WTC11 (cell line): ENCODE measurements around the gene KCNQ4. TPM values are rescaled to one million over a fixed set of nuclear protein-coding genes. Genes with fewer than 3 reads are reported as not detected.
A peak's percentile ranks its signal among the peaks of the same experiment; 100 is the strongest.

Experiments
- ATAC-seq: fragments of 200-7000 bp; cut with Tn5 transposase; 2 replicates; pipeline ENCODE4 v1.10.0; 2021; ENCODE audit warnings: mild to moderate bottlenecking, moderate library complexity
- CTCF ChIA-PET: fragments of 300-600 bp; sonication (Branson Sonifier 250); formaldehyde crosslinking; loops from one replicate; lab custom pipeline; 2021; ENCODE audit warnings: antibody characterized with exemption; lab: Charles Lee
- POLR2A ChIA-PET: fragments of 350-600 bp; sonication (Branson Sonifier 250); formaldehyde crosslinking; loops from one replicate; lab custom pipeline; 2021; ENCODE audit warnings: antibody characterized with exemption; lab: Charles Lee
- DNase-seq: peaks from one replicate; pipeline ENCODE4 v3.0.0; 2021; ENCODE audit warnings: low spot score
- H3K27ac Mint-ChIP-seq: 2 replicates; pipeline ENCODE4 v1.8.0; 2021; ENCODE audit warnings: mixed read lengths
- H3K27me3 Mint-ChIP-seq: 2 replicates; pipeline ENCODE4 v1.8.0; 2021; ENCODE audit warnings: low read depth, mild to moderate bottlenecking, moderate library complexity, mixed read lengths
- H3K36me3 Mint-ChIP-seq: 2 replicates; pipeline ENCODE4 v1.8.0; 2021; ENCODE audit warnings: mixed read lengths
- H3K4me1 Mint-ChIP-seq: 2 replicates; pipeline ENCODE4 v1.8.0; 2022; ENCODE audit warnings: mixed read lengths
- H3K4me3 Mint-ChIP-seq: 2 replicates; pipeline ENCODE4 v1.8.0; 2021; ENCODE audit warnings: mild to moderate bottlenecking, moderate library complexity, mixed read lengths
- H3K9me3 Mint-ChIP-seq: 2 replicates; pipeline ENCODE4 v1.8.0; 2021; ENCODE audit warnings: mixed read lengths
- AFF4 ChIP-seq: sonication (generic); formaldehyde crosslinking; IDR thresholded peaks from 2 replicates; pipeline ENCODE4 v1.8.1; 2023; ENCODE audit warnings: mild to moderate bottlenecking, missing genetic modification reagents, borderline replicate concordance
- CBFB ChIP-seq: sonication (generic); formaldehyde crosslinking; IDR thresholded peaks from 2 replicates; pipeline ENCODE4 v1.8.1; 2022; ENCODE audit warnings: mild to moderate bottlenecking, low read depth, missing genetic modification reagents
- EMX1 ChIP-seq: fragments of 250-450 bp; sonication (Bioruptor Pico); IDR thresholded peaks from 2 replicates; pipeline ENCODE4 v1.8.0; 2021; ENCODE audit warnings: mild to moderate bottlenecking
- KAT7 ChIP-seq: sonication (generic); formaldehyde crosslinking; IDR thresholded peaks from 2 replicates; pipeline ENCODE4 v1.8.1; 2023; ENCODE audit warnings: missing genetic modification reagents, mild to moderate bottlenecking, borderline replicate concordance
- MAX ChIP-seq: sonication (generic); formaldehyde crosslinking; IDR thresholded peaks from 2 replicates; pipeline ENCODE4 v1.8.0; 2022; ENCODE audit warnings: mild to moderate bottlenecking, missing genetic modification reagents
- NR1H2 ChIP-seq: sonication (generic); formaldehyde crosslinking; IDR thresholded peaks from 2 replicates; pipeline ENCODE4 v1.9.0; 2021; ENCODE audit warnings: mild to moderate bottlenecking, moderate library complexity, missing genetic modification reagents
- NR2C2 ChIP-seq: sonication (generic); formaldehyde crosslinking; IDR thresholded peaks from 2 replicates; pipeline ENCODE4 v1.8.0; 2022; ENCODE audit warnings: mild to moderate bottlenecking, missing genetic modification reagents
- RELA ChIP-seq: sonication (generic); formaldehyde crosslinking; IDR thresholded peaks from 2 replicates; pipeline ENCODE4 v1.8.1; 2022; ENCODE audit warnings: missing genetic modification reagents, mild to moderate bottlenecking, borderline replicate concordance
- SOX15 ChIP-seq: fragments of 250-450 bp; sonication (Bioruptor Pico); IDR thresholded peaks from 2 replicates; pipeline ENCODE4 v1.9.0; 2021; ENCODE audit warnings: mild to moderate bottlenecking
- microRNA-seq: library from miRNA; unstranded; fragments of <30 nt; microRNA quantifications from one replicate; pipeline ENCODE4 v1.2.0, GENCODE V29; 2022; ENCODE audit warnings: borderline number of aligned reads
- total RNA-seq: library from RNA; stranded (reverse); gene quantifications from 3 replicates; pipeline ENCODE4 v1.2.3, GENCODE V29; 2021
- TF ChIP-seq, protein P1 (sequence below): sonication (generic); formaldehyde crosslinking; IDR thresholded peaks from 2 replicates; pipeline ENCODE4 v1.8.1; 2022; ENCODE audit warnings: low read depth, missing genetic modification reagents, borderline replicate concordance

The KCNQ4 gene
- total RNA-seq, 1 experiment from 2014 or later: 4.0 TPM

- Mint-ChIP-seq H3K36me3 (no peaks in the 10 kb centered on the region), H3K4me3 (no peak overlapping the region), H3K27me3 (peaks cover 42% of the 10 kb centered on the region), H3K27ac (no peak overlapping the region), H3K9me3 (no peaks in the 10 kb centered on the region), H3K4me1 (peaks cover 6% of the 10 kb centered on the region; the same call in 1 of the 2 replicates)
- ChIA-PET CTCF (interaction anchor here (0.6 kb wide), 1 partner anchor 62 kb away, joined by 3 read pairs; no protein-coding TSS in a partner anchor), POLR2A (no interaction called here)
- TF ChIP-seq EMX1 (CRISPR knock-in tag): no peak
- TF ChIP-seq NR2C2: no peak
- no peak for TF ChIP-seq AFF4 (CRISPR knock-in tag)
- no peak for TF ChIP-seq MAX (CRISPR knock-in tag)
- TF ChIP-seq NR1H2 (CRISPR knock-in tag): no peak
- no peak for TF ChIP-seq CBFB (CRISPR knock-in tag)
- no peak for TF ChIP-seq KAT7 (CRISPR knock-in tag)
- ATAC-seq (no peak), DNase-seq (no peak)
Observed at GRCh38 chr1:40887012-40887378, 103.4 kb downstream of the KCNQ4 start.

GRCh38 chr1:40887652-40888051, 104.1 kb downstream of the KCNQ4 start:
- CTCF ChIA-PET: interaction anchor here (0.6 kb wide), 1 partner anchor 61 kb away, joined by 3 read pairs; no protein-coding TSS in a partner anchor
- Mint-ChIP-seq H3K9me3 (no peaks in the 10 kb centered on the region), H3K27ac (no peak overlapping the region), H3K4me3 (no peak overlapping the region), H3K4me1 (peaks cover 6% of the 10 kb centered on the region; the same call in 1 of the 2 replicates), H3K27me3 (peaks cover 39% of the 10 kb centered on the region), H3K36me3 (no peaks in the 10 kb centered on the region)
- no peak for TF ChIP-seq SOX15 (CRISPR knock-in tag)
- TF ChIP-seq, protein P1, sequence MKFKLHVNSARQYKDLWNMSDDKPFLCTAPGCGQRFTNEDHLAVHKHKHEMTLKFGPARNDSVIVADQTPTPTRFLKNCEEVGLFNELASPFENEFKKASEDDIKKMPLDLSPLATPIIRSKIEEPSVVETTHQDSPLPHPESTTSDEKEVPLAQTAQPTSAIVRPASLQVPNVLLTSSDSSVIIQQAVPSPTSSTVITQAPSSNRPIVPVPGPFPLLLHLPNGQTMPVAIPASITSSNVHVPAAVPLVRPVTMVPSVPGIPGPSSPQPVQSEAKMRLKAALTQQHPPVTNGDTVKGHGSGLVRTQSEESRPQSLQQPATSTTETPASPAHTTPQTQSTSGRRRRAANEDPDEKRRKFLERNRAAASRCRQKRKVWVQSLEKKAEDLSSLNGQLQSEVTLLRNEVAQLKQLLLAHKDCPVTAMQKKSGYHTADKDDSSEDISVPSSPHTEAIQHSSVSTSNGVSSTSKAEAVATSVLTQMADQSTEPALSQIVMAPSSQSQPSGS: no peak
- TF ChIP-seq RELA (CRISPR knock-in tag): no peak
- DNase-seq (no peak), ATAC-seq (no peak)
- POLR2A ChIA-PET: no interaction called here

Small RNAs within 50 kb of the gene (microRNA-seq; reads per million reads assigned to microRNA genes)
- 46.8 reads per million, percentile 51 among the genes with 10 or more reads in this experiment for gene MIR30C1
- gene MIR30E: 1,247 reads per million, percentile 91 among the genes with 10 or more reads in this experiment

Other genes with a start within 250 kb of the KCNQ4 start
- gene RIMS3, start 118.1 kb upstream of the KCNQ4 start, total RNA-seq: 19.8 to 19.9 TPM (median 19.8 TPM) in 3 replicates
- gene NFYC, start 92.1 kb upstream of the KCNQ4 start, total RNA-seq: 46.5 to 47.5 TPM (median 47.4 TPM) in 3 replicates
- gene CITED4, start 78.6 kb downstream of the KCNQ4 start, total RNA-seq: 22.3 to 24.6 TPM (median 23.9 TPM) in 3 replicates
- 65.7 to 73.4 TPM (median 65.8 TPM) in 3 replicates for gene CTPS1, start 195.9 kb downstream of the KCNQ4 start, total RNA-seq
- gene SLFNL1, start 237.9 kb downstream of the KCNQ4 start, total RNA-seq: 0.05 TPM in 1 of 3 replicates, not detected in the others